ENCODE measurements around the gene SERPIND1.
"Not testable (repeated sequence)": the region's sequence is repeated elsewhere in the genome, so short reads cannot be mapped to it uniquely, and the experiment has no call there.

SERPIND1 gene

GRCh38 chr22:20748082-20748481 is 25.8 kb upstream of the SERPIND1 start:
- DNase-seq = no peak

DNA sequence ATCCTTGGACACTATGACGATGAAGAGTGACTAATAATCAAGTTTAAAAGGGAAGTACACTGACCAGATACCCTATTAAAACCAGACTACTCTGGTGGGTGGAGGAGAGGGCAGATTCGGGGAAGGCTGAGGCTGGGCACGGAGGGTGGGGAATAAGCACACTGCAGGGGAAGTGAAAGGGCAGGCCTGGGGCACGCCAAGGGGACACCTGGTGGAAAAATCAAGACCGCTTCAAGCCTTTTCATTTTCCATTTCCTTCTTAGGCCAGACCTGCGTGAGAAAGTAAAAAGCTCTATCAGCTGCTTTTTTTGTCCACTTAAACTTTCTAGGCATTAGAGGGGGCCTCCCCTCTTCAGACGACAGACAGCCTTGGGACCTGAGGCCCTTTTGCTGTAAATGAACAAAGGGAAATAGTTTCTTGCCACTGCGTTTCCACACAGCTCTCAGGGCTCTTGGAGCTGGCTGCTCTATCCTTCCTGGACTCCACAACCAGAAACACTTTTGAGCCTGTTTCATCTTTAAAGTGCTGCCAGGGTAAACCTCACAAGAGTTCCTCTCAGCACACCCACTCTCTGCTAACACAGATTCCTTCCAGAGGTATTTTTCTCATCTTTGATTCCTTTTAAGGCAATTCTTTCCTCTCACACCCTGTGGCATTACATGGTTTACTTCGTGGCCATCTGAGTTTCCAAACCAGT is 25.0 kb upstream of the SERPIND1 start:
- no peak for DNase-seq

DNA sequence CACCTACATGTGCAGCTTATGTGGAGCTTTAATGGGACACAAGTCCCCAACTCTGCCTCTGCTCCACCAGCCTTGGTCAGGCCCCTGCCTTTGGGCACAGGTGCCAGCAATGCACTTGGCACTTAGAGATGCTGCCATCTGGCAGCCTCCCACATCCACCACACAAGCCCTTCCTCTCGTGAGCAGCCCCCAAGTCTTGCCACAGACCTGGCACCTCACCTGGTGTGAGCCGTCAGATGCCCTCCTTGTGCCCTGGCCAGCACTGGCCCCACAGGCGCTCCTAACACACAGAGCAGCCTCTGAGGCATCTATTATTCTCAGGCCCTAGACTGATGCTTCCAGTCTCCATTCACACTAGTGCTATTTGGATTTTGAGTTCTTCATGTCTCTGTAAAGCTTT is 24.5 kb upstream of the SERPIND1 start:
- no peak for DNase-seq

DNA sequence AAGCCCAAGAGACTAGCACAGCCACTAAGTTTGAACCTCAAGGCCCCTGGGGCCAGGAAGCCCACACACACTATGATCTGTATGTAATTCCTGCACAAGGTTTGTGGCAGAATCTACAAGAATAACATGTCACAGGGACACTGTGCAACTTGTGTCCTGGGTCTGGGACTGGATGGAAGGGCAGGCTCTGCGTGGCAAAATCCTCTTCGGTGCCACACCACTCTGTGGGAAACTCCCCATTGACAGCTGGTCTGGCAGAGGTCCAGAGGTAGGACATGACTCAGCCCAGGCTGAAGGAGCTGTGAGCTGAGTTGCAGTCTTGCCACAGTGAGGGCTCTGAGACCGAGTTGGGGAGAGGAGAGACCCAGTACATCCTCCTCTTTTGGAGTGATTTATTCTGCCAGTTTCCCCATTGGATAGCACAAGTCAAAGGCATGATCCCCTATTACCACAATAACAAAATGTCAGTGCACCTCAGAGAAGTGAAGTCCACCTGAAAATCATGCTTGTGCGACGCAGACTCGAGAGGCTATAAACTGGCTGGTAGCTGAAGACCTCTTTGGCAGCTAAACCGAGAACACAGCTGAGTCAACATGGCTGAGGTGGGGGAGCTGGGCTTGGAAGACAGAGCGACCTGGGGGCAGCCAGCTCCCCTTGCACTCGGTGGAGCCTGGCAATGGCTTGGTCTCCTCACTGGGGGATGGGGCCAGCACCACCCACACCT is 23.3 kb upstream of the SERPIND1 start:
- peak; percentile 31 to 55 for DNase-seq

DNA sequence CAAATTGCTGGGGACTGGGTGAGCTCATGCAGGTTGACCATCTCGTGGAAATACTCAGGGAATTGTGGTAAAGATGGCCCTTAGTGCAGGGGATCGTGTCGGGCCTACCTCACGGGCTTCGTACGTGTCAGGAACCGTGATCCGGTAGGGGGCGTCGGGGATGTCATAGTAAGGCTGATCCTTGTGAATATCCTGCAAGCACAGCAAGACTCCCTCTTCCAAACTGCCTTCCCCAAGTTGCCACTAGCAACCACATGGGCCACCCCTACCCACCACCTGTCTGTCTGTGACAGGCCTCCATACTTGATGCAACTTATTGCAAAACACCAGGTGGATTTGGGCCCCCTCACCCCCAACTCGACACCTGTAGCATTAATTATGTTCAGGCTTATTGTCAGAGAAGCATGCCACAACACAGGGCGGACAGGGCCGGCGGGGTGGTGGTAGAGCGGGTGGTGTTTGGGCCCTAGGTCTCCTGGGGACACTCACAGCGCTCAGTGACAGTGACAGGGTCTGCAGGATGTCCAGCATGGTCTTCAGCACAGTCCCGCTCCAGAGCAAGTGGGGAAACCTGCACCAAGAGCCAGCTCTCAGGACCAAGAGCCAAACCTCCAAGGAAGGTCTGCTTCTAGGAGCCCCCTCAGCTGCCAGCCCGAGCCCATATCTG is 22.6 kb upstream of the SERPIND1 start:
- DNase-seq = no peak

- DNase-seq = no peak
Observed at GRCh38 chr22:20752104-20752741, 21.7 kb upstream of the SERPIND1 start.

DNA sequence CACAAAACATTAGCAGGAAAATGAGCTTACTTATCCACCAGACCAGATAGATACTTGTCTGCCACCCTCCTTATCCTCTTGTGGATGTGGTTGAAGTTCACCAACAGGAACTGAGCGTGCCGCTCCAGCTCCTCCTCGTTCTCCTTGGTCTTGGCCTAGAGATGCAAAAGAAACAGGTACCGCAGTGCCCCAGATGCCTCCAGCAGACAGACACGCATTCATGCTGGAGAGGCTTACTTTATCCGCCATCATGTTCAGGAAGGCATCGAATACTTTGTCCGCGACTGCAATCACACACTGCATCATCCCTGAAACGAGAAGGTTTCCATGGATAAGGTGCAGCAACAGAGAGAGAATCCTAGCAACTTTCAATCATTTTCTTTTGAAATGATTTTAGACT is 21.0 kb upstream of the SERPIND1 start:
- DNase-seq = no peak

DNA sequence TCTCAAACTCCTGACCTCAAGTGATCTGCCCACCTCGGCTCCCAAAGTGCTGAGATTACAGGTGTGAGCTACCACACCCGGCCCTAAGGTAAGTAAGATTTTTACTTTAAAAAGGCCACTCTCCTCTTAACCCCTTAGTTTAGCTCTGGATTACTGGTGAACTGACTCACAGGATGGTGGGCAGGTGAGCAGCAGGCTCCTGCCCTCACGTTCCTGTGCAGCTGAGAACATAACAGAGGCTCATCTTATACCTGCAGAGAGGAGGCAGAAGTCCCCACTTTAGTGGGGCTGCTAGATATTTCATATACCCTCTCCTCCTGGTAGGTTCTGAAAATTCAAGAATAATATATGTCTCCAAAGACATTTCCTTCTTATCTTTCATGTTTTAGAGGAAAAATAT is 17.1 kb upstream of the SERPIND1 start:
- no peak for DNase-seq

DNA sequence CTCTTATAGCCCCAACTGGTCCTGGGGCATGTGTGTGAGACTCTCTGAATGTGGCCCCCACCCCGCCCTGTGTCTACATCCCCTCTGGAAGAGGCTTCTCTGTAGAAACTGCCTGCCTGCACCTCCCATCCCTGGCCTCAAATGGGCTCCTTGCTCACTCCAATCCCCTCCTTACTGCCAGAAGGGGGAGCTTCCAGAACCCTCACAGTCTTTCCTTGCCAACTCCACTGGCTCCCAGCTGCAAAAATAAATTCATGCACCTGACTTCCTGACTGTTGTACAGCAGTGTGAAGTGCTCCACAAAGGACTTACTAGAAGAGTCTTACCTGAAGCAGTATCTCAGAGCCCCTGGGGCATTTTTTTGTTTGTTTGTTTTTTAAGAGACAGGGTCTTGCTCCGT is 15.2 kb upstream of the SERPIND1 start:
- no peak for DNase-seq

- DNase-seq = no peak
Observed at GRCh38 chr22:20760084-20760483, 13.8 kb upstream of the SERPIND1 start.

- no peak for DNase-seq
Observed at GRCh38 chr22:20761536-20761935, 12.4 kb upstream of the SERPIND1 start.

- DNase-seq = no peak
Observed at GRCh38 chr22:20762233-20762796, 11.6 kb upstream of the SERPIND1 start.

DNA sequence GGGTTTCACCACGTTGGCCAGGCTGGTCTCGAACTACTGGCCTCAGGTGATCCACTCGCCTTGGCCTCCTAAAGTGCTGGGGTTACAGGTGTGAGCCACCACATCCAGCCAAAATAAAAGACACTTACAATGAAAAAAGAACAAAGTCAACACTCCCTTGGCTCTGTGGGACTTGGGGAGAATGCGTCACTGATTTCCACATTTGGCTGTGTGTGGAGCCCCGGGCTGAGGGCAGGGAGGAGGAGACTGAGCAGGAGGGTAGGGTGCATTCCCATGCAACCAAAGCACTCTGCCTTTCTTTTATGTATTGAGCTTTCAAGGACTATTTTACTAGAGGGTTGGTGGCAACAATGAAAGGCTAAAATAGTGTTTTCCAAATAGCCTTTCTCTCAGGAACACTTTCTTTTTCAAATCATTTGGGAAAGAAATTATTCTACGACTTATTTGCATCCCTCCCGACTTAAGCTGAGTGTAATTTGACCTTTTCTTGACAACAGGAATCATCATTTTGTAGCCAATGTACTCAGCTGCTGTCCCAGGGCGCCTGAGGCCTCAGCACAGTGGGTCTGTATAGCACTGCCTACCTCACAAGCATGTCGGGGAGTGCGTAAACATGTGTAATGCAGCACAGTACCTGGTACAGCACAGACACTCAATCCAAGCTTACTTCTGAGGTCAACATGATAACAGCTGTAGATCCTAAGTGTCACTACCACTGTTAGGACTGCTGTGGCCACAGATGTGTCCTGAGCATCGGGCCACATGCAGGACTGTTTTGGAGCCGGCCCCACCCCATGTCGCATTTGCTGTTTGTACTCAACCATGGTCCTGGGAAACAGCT is 10.1 kb upstream of the SERPIND1 start:
- DNase-seq = no peak

DNA sequence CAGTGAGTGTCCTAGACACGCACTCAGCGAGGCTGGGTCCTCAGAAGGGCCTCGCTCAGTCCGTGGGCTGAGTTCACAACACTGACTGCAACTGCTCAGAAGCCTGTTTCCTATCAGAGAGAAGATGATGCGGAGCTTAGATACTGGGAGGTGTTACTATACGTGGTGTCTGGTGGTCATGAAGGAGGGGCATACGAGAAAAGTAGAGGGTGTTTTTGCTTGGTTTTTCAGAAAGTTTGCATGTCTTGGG is 9.5 kb upstream of the SERPIND1 start:
- DNase-seq = no peak

DNA sequence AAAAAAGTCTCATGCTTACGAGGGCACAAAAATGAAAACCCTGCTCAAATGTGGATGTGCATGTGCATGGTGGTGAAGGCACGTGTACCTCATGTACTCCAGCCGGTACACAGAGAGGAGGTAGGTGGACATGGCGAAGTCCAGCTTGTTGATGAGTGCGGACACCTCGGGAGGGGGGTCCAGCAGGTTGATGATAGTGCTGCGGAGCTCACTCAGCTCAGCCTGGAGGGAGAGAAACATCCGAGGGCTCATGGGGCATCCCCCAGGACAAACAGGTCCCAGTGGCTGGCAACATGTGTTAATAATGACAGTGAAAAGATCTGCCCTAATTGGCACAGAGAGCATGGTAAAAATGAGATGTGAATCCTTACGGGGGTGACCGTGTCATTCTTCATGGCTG is 9.2 kb upstream of the SERPIND1 start:
- DNase-seq = no peak

DNA sequence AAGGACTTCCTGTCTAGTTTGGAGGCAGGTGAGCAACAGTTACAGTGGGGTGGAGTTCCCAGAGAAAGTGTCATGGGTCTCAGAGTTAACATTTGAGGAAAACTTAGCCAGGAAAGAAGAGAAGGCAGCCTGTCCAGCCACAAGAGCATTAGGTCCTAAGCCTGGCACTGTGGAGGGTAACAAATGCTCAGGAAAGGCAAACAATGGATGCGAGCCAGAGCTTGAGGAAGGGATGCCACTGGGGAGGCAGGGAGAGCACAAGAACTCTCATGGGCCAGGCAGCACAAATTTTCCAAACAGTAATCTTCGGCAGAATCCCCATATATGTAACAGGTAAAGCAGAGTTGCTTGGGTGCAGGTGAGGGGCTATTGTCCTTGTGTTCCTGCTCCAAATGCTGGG is 8.0 kb upstream of the SERPIND1 start:
- no peak for DNase-seq

DNA sequence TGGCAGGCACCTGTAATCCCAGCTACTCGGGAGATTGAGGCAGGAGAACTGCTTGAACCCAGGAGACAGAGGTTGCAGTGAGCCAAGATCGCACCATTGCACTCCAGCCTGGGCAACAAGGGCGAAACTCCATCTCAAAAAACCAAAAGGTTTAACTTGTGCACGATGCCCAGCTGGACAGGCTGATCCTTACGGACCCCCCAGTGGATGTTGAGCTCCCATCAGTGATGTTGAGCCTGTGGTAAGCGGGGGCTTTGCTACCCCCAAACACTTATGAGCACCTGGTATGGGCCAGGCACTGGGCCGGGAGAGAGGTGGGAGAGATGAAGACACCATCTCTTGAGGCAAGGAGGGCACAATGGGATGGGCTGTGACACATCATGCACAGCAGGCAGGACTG is 7.4 kb upstream of the SERPIND1 start:
- no peak for DNase-seq

GRCh38 chr22:20769496-20769826 is 4.5 kb upstream of the SERPIND1 start:
- not testable (repeated sequence) for DNase-seq

GRCh38 chr22:20771918-20772625 is 1.8 kb upstream of the SERPIND1 start:
- no peak for DNase-seq

DNA sequence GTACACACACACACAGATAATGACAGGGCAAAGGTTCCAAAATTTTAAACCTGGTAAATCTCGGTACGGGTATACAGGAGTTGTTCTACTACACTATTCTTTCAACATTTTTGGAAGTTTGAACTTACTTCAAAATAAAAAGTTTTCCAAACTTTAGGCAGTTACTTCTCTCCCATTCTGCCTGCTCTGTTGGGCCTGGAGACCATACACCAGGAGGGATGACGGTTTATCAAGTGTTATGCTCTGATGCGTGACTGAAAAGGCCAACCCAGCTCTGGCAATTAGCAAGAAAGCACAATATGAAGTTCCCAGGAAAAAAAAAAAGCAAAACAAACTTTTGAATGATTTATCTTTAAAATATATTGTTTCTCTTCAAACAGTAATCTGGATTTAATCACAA is 969 bp downstream of the SERPIND1 start:
- DNase-seq = no peak

GRCh38 chr22:20775342-20775895 is 1.5 kb downstream of the SERPIND1 start:
- DNase-seq = no peak
